ENCODE measurements around the gene ADARB1.

GRCh38 chr21:45084881-45085536 is 10.6 kb downstream of the ADARB1 start:
- TF ChIP-seq CTCF (IDR thresholded peaks at IDR 0.05; ENCODE audit: insufficient read depth, low read length, poor library complexity, severe bottlenecking) (no peak), EZH2phosphoT487 (conservative IDR thresholded peaks at IDR 0.05; ENCODE audit: low read length) (no peak)

All from SU-DHL-6 (cell line).